ENCODE results near the gene CCL22.
"Not testable (repeated sequence)": the region's sequence is repeated elsewhere in the genome, so short reads cannot be mapped to it uniquely, and the experiment has no call there.

The CCL22 gene

GRCh38 chr16:57358527-57359095 lies at the start of gene CCL22:
Gene CCL22, plus strand, starts transcription at chr16:57358783. Its CDS starts 34 bp downstream, at chr16:57358817.
- no peak for DNase-seq (ENCODE audit: extremely low read depth in 1 of 2, low read depth in 1 of 2)

- no peak for DNase-seq (ENCODE audit: extremely low read depth in 1 of 2, low read depth in 1 of 2)
These were observed 47.8 kb upstream of the CCL22 start for GRCh38 chr16:57310801-57311200.

GRCh38 chr16:57313509-57313908 lies 45.1 kb upstream of the CCL22 start:
- no peak for DNase-seq (ENCODE audit: extremely low read depth in 1 of 2, low read depth in 1 of 2)

- DNase-seq (ENCODE audit: extremely low read depth in 1 of 2, low read depth in 1 of 2) = no peak
These were observed 44.3 kb upstream of the CCL22 start for GRCh38 chr16:57314161-57314785.

GRCh38 chr16:57315416-57315815 lies 43.2 kb upstream of the CCL22 start:
- DNase-seq (ENCODE audit: extremely low read depth in 1 of 2, low read depth in 1 of 2) = no peak

- DNase-seq (ENCODE audit: extremely low read depth in 1 of 2, low read depth in 1 of 2) = no peak
These were observed 42.1 kb upstream of the CCL22 start for GRCh38 chr16:57316390-57317017.

GRCh38 chr16:57318240-57318970 lies 40.2 kb upstream of the CCL22 start:
- DNase-seq (ENCODE audit: extremely low read depth in 1 of 2, low read depth in 1 of 2) = no peak

GRCh38 chr16:57319646-57320045 lies 38.9 kb upstream of the CCL22 start:
- DNase-seq (ENCODE audit: extremely low read depth in 1 of 2, low read depth in 1 of 2) = no peak

- no peak for DNase-seq (ENCODE audit: extremely low read depth in 1 of 2, low read depth in 1 of 2)
These were observed 33.8 kb upstream of the CCL22 start for GRCh38 chr16:57324749-57325148.

- no peak for DNase-seq (ENCODE audit: extremely low read depth in 1 of 2, low read depth in 1 of 2)
These were observed 33.1 kb upstream of the CCL22 start for GRCh38 chr16:57325458-57325857.

- no peak for DNase-seq (ENCODE audit: extremely low read depth in 1 of 2, low read depth in 1 of 2)
These were observed 28.8 kb upstream of the CCL22 start for GRCh38 chr16:57329718-57330327.

- no peak for DNase-seq (ENCODE audit: extremely low read depth in 1 of 2, low read depth in 1 of 2)
These were observed 27.2 kb upstream of the CCL22 start for GRCh38 chr16:57331355-57331754.

- no peak for DNase-seq (ENCODE audit: extremely low read depth in 1 of 2, low read depth in 1 of 2)
These were observed 25.2 kb upstream of the CCL22 start for GRCh38 chr16:57333402-57333801.

- no peak for DNase-seq (ENCODE audit: extremely low read depth in 1 of 2, low read depth in 1 of 2)
These were observed 23.2 kb upstream of the CCL22 start for GRCh38 chr16:57335366-57335765.

GRCh38 chr16:57341062-57341440 lies 17.5 kb upstream of the CCL22 start:
- DNase-seq (ENCODE audit: extremely low read depth in 1 of 2, low read depth in 1 of 2) = no peak

- no peak for DNase-seq (ENCODE audit: extremely low read depth in 1 of 2, low read depth in 1 of 2)
These were observed 16.9 kb upstream of the CCL22 start for GRCh38 chr16:57341441-57342303.

GRCh38 chr16:57342606-57343005 lies 16.0 kb upstream of the CCL22 start:
- not testable (repeated sequence) for DNase-seq (ENCODE audit: extremely low read depth in 1 of 2, low read depth in 1 of 2)

GRCh38 chr16:57343221-57343620 lies 15.4 kb upstream of the CCL22 start:
- DNase-seq (ENCODE audit: extremely low read depth in 1 of 2, low read depth in 1 of 2) = no peak

- not testable (repeated sequence) for DNase-seq (ENCODE audit: extremely low read depth in 1 of 2, low read depth in 1 of 2)
These were observed 14.5 kb upstream of the CCL22 start for GRCh38 chr16:57344094-57344493.

- DNase-seq (ENCODE audit: extremely low read depth in 1 of 2, low read depth in 1 of 2) = no peak
These were observed 13.6 kb upstream of the CCL22 start for GRCh38 chr16:57345021-57345420.
